KMS-11 (cell line): ENCODE results near the gene ISOC2.

ENCODE experiments used
- H2AFZ ChIP-seq: fragments of 200-600 bp; sonication (generic); 2 replicates; pipeline ENCODE4 v1.6.1; 2016; ENCODE audit warnings: antibody characterized with exemption, mixed run types, low read depth
- H3K27ac ChIP-seq: fragments of 200-600 bp; sonication (generic); 2 replicates; pipeline ENCODE4 v1.6.1; 2016; ENCODE audit warnings: mild to moderate bottlenecking, mixed run types
- H3K27me3 ChIP-seq: fragments of 200-600 bp; sonication (generic); 2 replicates; pipeline ENCODE4 v1.6.1; 2017; ENCODE audit warnings: mild to moderate bottlenecking, low read depth, mixed run types, moderate library complexity; ENCODE audit not compliant: insufficient read depth
- H3K36me3 ChIP-seq: fragments of 200-600 bp; sonication (generic); 2 replicates; pipeline ENCODE4 v1.6.1; 2017; ENCODE audit warnings: mild to moderate bottlenecking, mixed run types; ENCODE audit not compliant: insufficient read depth
- H3K4me1 ChIP-seq: fragments of 200-600 bp; sonication (generic); 2 replicates; pipeline ENCODE4 v1.6.1; 2016; ENCODE audit warnings: mild to moderate bottlenecking, low read depth, mixed run types; ENCODE audit not compliant: poor library complexity, severe bottlenecking
- H3K4me2 ChIP-seq: fragments of 200-600 bp; sonication (generic); 2 replicates; pipeline ENCODE4 v1.7.0; 2016; ENCODE audit warnings: mild to moderate bottlenecking, mixed run types
- H3K4me3 ChIP-seq: fragments of 200-600 bp; sonication (generic); IDR thresholded peaks from 2 replicates; pipeline ENCODE4 v1.6.1; 2017; ENCODE audit warnings: low read depth, low read length, mixed read lengths; ENCODE audit not compliant: insufficient read depth
- H3K79me2 ChIP-seq: fragments of 200-600 bp; sonication (generic); 2 replicates; pipeline ENCODE4 v1.6.1; 2016; ENCODE audit warnings: low read depth, mixed run types; ENCODE audit not compliant: insufficient read depth
- H3K9ac ChIP-seq: fragments of 200-600 bp; sonication (generic); 2 replicates; pipeline ENCODE4 v1.6.1; 2016; ENCODE audit warnings: mild to moderate bottlenecking, mixed run types
- H4K20me1 ChIP-seq: fragments of 200-600 bp; sonication (generic); 2 replicates; pipeline ENCODE4 v1.6.1; 2016; ENCODE audit warnings: mild to moderate bottlenecking, mixed run types; ENCODE audit not compliant: insufficient read depth
- CTCF ChIP-seq: fragments of 200-600 bp; sonication (generic); conservative IDR thresholded peaks from 2 replicates; pipeline ENCODE4 v1.6.1; 2017; ENCODE audit warnings: low read depth, mild to moderate bottlenecking, antibody characterized with exemption, low read length, moderate library complexity, mixed read lengths

ISOC2 gene

GRCh38 chr19:55490478-55491432 lies 29.3 kb upstream of the ISOC2 start:
- Histone ChIP-seq H3K79me2 (no peaks in the 10 kb centered on the region), H3K36me3 (no peaks in the 10 kb centered on the region), H4K20me1 (no peaks in the 10 kb centered on the region), H3K4me2 (no peak overlapping the region), H3K27ac (no peak overlapping the region), H3K4me3 (no peak overlapping the region), H3K4me1 (no peaks in the 10 kb centered on the region), H2AFZ (no peak overlapping the region), H3K27me3 (peaks cover 77% of the 10 kb centered on the region), H3K9ac (no peak overlapping the region)
- TF ChIP-seq CTCF: no peak

GRCh38 chr19:55489711-55490477 lies 28.5 kb upstream of the ISOC2 start:
- H3K36me3 ChIP-seq: no peaks in the 10 kb centered on the region

GRCh38 chr19:55488986-55489710 lies 27.7 kb upstream of the ISOC2 start:
- Histone ChIP-seq H3K4me1 (no peaks in the 10 kb centered on the region), H2AFZ (no peak overlapping the region), H3K79me2 (no peaks in the 10 kb centered on the region), H3K27me3 (peaks cover 65% of the 10 kb centered on the region; the same call in 1 of the 2 replicates), H3K9ac (no peak overlapping the region), H4K20me1 (no peaks in the 10 kb centered on the region), H3K4me3 (no peak overlapping the region), H3K27ac (no peak overlapping the region), H3K36me3 (no peaks in the 10 kb centered on the region), H3K4me2 (no peak overlapping the region)
- no peak for TF ChIP-seq CTCF

More at GRCh38 chr19:55489711-55490477, 28.5 kb upstream of the ISOC2 start:
- H3K4me1 ChIP-seq: no peaks in the 10 kb centered on the region
- no peaks in the 10 kb centered on the region for H4K20me1 ChIP-seq
- no peak overlapping the region for H3K4me2 ChIP-seq
- H3K27me3 ChIP-seq: peaks cover 72% of the 10 kb centered on the region; the same call in 1 of the 2 replicates
- H3K4me3 ChIP-seq: no peak overlapping the region
- H3K9ac ChIP-seq: no peak overlapping the region
- no peak overlapping the region for H3K27ac ChIP-seq
- TF ChIP-seq CTCF: no peak
- no peak overlapping the region for H2AFZ ChIP-seq
- H3K79me2 ChIP-seq: no peaks in the 10 kb centered on the region

- H3K4me2 ChIP-seq: no peak within 1 kb of the TSS
- H3K9ac ChIP-seq: no peak within 1 kb of the TSS
- no peak within 1 kb of the TSS for H3K27ac ChIP-seq
These were observed 26.7 kb upstream of the ISOC2 start, which contains the start of gene SSC5D for GRCh38 chr19:55487924-55488687. TSS of gene SSC5D (plus strand) at chr19:55488436. CDS start at chr19:55488590, 154 bp downstream.

More at GRCh38 chr19:55487924-55488687, 26.7 kb upstream of the ISOC2 start, which contains the start of gene SSC5D:
- Histone ChIP-seq H3K36me3 (no peaks in the 10 kb centered on the region), H3K4me1 (no peaks in the 10 kb centered on the region), H3K4me3 (no peak within 1 kb of the TSS), H3K27me3 (peaks cover 56% of the 10 kb centered on the region; the same call in 1 of the 2 replicates), H2AFZ (no peak within 1 kb of the TSS), H3K79me2 (no peaks in the 10 kb centered on the region), H4K20me1 (no peaks in the 10 kb centered on the region)
- no peak for TF ChIP-seq CTCF
